OCI-LY7 (cell line): ENCODE measurements around the gene FOS. TPM values are rescaled to one million over a fixed set of nuclear protein-coding genes. Genes with fewer than 3 reads are reported as not detected.

ENCODE experiments used
- BruUV-seq: library from RNA; stranded (reverse); fragments of 400-500 nt; replicated peaks from 2 replicates; lab custom pipeline; 2021; lab: Mats Ljungman, UMichigan
- CTCF ChIA-PET: fragments of 300-600 bp; sonication (Branson Sonifier 250); formaldehyde crosslinking; loops from one replicate; lab custom pipeline; 2022; ENCODE audit warnings: antibody characterized with exemption; ENCODE audit not compliant: unreplicated experiment; lab: Charles Lee
- POLR2A ChIA-PET: fragments of 300-600 bp; sonication (Branson Sonifier 250); formaldehyde crosslinking; loops from one replicate; lab custom pipeline; 2022; ENCODE audit warnings: antibody characterized with exemption; lab: Charles Lee
- DNase-seq: peaks from one replicate; pipeline ENCODE4 v3.0.0-alpha.2; 2015; ENCODE audit warnings: low spot score
- H2AFZ ChIP-seq: fragments of 200-600 bp; sonication (generic), shearing (Covaris generic); 2 replicates; pipeline ENCODE4 v1.6.1; 2014; ENCODE audit warnings: mild to moderate bottlenecking, antibody characterized with exemption, low read length, moderate library complexity
- H3K27ac ChIP-seq: fragments of 200-600 bp; sonication (generic); 2 replicates; pipeline ENCODE4 v1.5.1; 2014; ENCODE audit warnings: mixed run types, low read depth, mild to moderate bottlenecking, moderate library complexity, low read length, inconsistent platforms; ENCODE audit not compliant: poor library complexity, severe bottlenecking
- H3K36me3 ChIP-seq: fragments of 200-600 bp; sonication (generic); 2 replicates; pipeline ENCODE4 v1.6.1; 2014; ENCODE audit warnings: mild to moderate bottlenecking, antibody characterized with exemption, low read length, moderate library complexity, mixed read lengths; ENCODE audit not compliant: insufficient read depth
- H3K4me1 ChIP-seq: fragments of 200-600 bp; sonication (generic); 2 replicates; pipeline ENCODE4 v1.5.1; 2014; ENCODE audit warnings: mild to moderate bottlenecking, low read length; ENCODE audit not compliant: insufficient read depth, poor library complexity, severe bottlenecking
- H3K4me2 ChIP-seq: fragments of 200-600 bp; sonication (generic); 2 replicates; pipeline ENCODE4 v1.6.1; 2014; ENCODE audit warnings: mild to moderate bottlenecking, low read length
- H3K4me3 ChIP-seq: fragments of 200-600 bp; sonication (generic); 2 replicates; pipeline ENCODE4 v1.5.1; 2014; ENCODE audit warnings: mild to moderate bottlenecking, low read depth, low read length; ENCODE audit not compliant: poor library complexity, severe bottlenecking
- H3K79me2 ChIP-seq: fragments of 200-600 bp; sonication (generic); 2 replicates; pipeline ENCODE4 v1.6.1; 2016; ENCODE audit warnings: low read depth, mild to moderate bottlenecking, low read length, moderate library complexity, mixed read lengths; ENCODE audit not compliant: insufficient read depth
- H3K9me2 ChIP-seq: fragments of 200-600 bp; sonication (generic); 2 replicates; pipeline ENCODE4 v1.6.1; 2016; ENCODE audit warnings: mild to moderate bottlenecking, low read length, mixed read lengths; ENCODE audit not compliant: insufficient read depth
- H3K9me3 ChIP-seq: fragments of 200-600 bp; sonication (generic); 2 replicates; pipeline ENCODE4 v1.6.1; 2014; ENCODE audit warnings: mild to moderate bottlenecking, mixed run types, low read length, mixed read lengths
- H4K20me1 ChIP-seq: fragments of 200-600 bp; sonication (generic); 2 replicates; pipeline ENCODE4 v1.6.1; 2014; ENCODE audit warnings: mild to moderate bottlenecking, antibody characterized with exemption, low read length, moderate library complexity, mixed read lengths; ENCODE audit not compliant: insufficient read depth
- EZH2phosphoT487 ChIP-seq: fragments of 200-600 bp; sonication (generic); IDR thresholded peaks from 2 replicates; pipeline ENCODE4 v1.6.1; 2018; ENCODE audit warnings: low read depth, borderline replicate concordance, mild to moderate bottlenecking, mixed run types, antibody characterized with exemption, low read length, moderate library complexity, mixed read lengths
- intact Hi-C: fragments of 100-400 bp; cut with micrococcal nuclease; formaldehyde crosslinking; loops from one replicate; pipeline ENCODE4 v1.10.0; 2022; ENCODE audit not compliant: unreplicated experiment
- total RNA-seq, 2 experiments: library from RNA; depleted of rRNA in 1 of 2; stranded (reverse); fragments of >200 nt in 1 of 2; shearing (Covaris generic) in 1 of 2; gene quantifications; 2 replicates each; pipeline ENCODE4 v1.2.3, GENCODE V29; 2014 to 2022
- TF ChIP-seq, protein P1 (sequence below): fragments of 200-600 bp; sonication (generic); conservative IDR thresholded peaks from 2 replicates; pipeline ENCODE4 v1.5.1; 2014; ENCODE audit warnings: mild to moderate bottlenecking, antibody characterized with exemption, low read length, moderate library complexity, mixed read lengths

FOS gene
- total RNA-seq, 2 experiments from 2014 or later = 3.3 to 16.9 TPM

DNA sequence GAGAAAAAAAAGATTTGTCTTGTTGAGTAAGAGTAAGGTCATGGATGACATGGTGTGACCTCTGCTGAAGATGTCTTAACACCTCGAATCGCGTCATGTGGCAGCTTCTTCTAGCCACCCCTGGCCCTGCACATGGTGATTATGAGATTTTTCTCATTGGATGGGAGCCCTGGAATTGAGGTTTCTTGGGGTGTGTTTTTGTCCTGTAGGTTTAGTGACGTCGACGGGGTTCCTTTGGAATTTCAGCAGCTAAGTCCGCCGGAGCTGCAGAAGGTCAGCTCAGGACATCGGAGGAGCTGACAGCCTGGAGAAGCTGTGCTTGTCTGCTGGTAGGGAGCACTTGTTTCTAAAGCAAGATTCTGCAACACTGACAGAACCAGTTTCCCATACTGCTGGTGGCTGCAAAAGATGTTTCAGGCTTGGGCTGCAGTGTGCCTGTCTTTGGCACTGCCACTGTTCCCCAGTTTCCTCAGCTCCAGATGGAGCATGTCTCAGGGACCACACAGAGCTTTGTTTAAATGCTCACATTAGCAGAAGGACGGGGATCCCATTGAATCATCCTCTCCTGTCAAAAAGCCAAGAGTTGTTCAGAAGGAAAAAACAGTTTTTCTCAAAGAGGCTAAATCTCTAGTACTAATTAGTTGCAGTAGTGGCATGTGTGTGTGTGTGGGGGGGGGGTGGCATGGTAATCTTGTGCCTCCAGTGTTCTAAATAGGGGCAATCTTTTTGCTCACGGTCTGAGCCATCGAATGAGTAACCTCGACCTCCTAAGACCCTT lies 5.2 kb upstream of the FOS start:
- H2AFZ ChIP-seq = no peak overlapping the region
- POLR2A ChIA-PET = no interaction called here
- H3K4me3 ChIP-seq = no peak overlapping the region
- intact Hi-C loops = no loop called here
- H3K36me3 ChIP-seq = no peaks in the 10 kb centered on the region
- no peaks in the 10 kb centered on the region for H3K79me2 ChIP-seq
- no peak overlapping the region for H3K4me2 ChIP-seq
- CTCF ChIA-PET = no interaction called here
- TF ChIP-seq, protein P1, sequence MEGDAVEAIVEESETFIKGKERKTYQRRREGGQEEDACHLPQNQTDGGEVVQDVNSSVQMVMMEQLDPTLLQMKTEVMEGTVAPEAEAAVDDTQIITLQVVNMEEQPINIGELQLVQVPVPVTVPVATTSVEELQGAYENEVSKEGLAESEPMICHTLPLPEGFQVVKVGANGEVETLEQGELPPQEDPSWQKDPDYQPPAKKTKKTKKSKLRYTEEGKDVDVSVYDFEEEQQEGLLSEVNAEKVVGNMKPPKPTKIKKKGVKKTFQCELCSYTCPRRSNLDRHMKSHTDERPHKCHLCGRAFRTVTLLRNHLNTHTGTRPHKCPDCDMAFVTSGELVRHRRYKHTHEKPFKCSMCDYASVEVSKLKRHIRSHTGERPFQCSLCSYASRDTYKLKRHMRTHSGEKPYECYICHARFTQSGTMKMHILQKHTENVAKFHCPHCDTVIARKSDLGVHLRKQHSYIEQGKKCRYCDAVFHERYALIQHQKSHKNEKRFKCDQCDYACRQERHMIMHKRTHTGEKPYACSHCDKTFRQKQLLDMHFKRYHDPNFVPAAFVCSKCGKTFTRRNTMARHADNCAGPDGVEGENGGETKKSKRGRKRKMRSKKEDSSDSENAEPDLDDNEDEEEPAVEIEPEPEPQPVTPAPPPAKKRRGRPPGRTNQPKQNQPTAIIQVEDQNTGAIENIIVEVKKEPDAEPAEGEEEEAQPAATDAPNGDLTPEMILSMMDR = no peak
- BruUV-seq = no TSS peak
- H3K4me1 ChIP-seq = peaks cover 23% of the 10 kb centered on the region
- no peak overlapping the region for H3K27ac ChIP-seq
- H3K9me2 ChIP-seq = no peaks in the 10 kb centered on the region
- no peak for DNase-seq
- H4K20me1 ChIP-seq = no peaks in the 10 kb centered on the region
- H3K9me3 ChIP-seq = no peaks in the 10 kb centered on the region

DNA sequence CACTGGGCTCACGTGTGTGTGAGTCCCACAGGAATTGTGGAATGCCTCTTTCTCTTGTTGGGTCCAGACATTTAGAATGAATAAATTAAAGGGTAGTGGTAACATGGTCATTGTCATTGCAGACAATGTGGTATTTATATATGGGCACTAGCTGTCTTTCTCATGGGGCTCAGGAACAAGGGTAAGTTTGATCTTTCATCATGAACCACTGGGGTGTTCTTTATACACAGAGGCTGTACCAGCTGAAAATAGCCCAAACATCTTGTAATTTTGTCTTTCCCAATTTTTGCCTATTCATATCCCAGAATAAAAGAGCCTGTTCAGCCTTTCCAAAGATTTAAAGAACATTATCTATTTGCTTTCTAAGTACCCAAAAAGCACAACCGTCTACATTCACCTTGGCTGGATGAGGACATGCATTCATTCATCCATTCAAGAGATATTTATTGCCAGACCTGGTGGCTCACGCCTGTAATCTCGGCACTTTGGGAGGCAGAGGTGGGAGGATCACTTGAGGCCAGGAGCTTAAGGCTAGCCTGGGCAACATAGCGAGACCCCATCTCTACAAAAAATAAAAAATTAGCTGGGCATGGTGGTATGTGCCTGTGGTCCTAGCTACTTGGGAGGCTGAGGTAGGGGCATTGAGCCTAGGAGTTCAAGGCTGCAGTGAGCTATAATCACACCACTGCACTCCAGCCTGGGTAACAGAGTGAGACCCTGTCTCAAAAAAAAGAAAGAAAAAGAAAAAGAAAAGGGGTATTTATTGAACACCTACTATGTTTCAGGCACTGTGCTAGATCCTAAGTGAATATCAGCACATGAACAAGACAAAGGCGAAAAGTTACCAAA lies 4.4 kb upstream of the FOS start:
- H3K9me3 ChIP-seq = no peaks in the 10 kb centered on the region
- ChIA-PET POLR2A (interaction anchor here (0.6 kb wide), 1 partner anchor 10 kb away, joined by 4 read pairs; no protein-coding TSS in a partner anchor), CTCF (no interaction called here)
- TF ChIP-seq EZH2phosphoT487 = no peak
- TF ChIP-seq, protein P1 = no peak
- intact Hi-C loops = no loop called here
- H2AFZ ChIP-seq = no peak overlapping the region
- no TSS peak for BruUV-seq
- H3K4me3 ChIP-seq = no peak overlapping the region
- H3K4me2 ChIP-seq = peak overlapping the region; percentile 34; the same call in 1 of the 2 replicates
- no peaks in the 10 kb centered on the region for H3K79me2 ChIP-seq
- H3K36me3 ChIP-seq = no peaks in the 10 kb centered on the region
- no peak overlapping the region for H3K27ac ChIP-seq
- no peak for DNase-seq
- no peaks in the 10 kb centered on the region for H3K9me2 ChIP-seq
- no peaks in the 10 kb centered on the region for H4K20me1 ChIP-seq
- peaks cover 28% of the 10 kb centered on the region for H3K4me1 ChIP-seq
